CD14-positive monocyte (primary cell): ENCODE measurements around the gene TRAF3IP3. TPM values are rescaled to one million over a fixed set of nuclear protein-coding genes. Genes with fewer than 3 reads are reported as not detected.

Source experiments
- DNase-seq, 3 donors: peaks; one replicate each; pipeline ENCODE4 v3.0.0-alpha.2; 2011 to 2022
- H2AFZ ChIP-seq: 2 replicates; pipeline ENCODE4 v1.6.0; 2012; ENCODE audit warnings: mild to moderate bottlenecking, low read depth, low read length, inconsistent platforms; ENCODE audit not compliant: insufficient read depth, poor library complexity, severe bottlenecking
- H3K27ac ChIP-seq, 2 donors: 1 replicate in 1 of 2; 2 replicates in 1 of 2; pipeline ENCODE4 v1.5.1; 2012 to 2013; ENCODE audit warnings: low read length in 2 of 2, control low read depth in 1 of 2, inconsistent platforms in 1 of 2, low read depth in 1 of 2, mild to moderate bottlenecking in 1 of 2
- H3K27me3 ChIP-seq, 2 donors: one replicate each; pipeline versions ENCODE4 v1.6.0 to v1.6.1; 2011 to 2013; ENCODE audit warnings: low read length in 2 of 2; ENCODE audit not compliant: control insufficient read depth in 2 of 2, insufficient read depth in 2 of 2
- H3K36me3 ChIP-seq, 2 donors: replicated peaks in 1 of 2; 1 replicate in 1 of 2; 2 replicates in 1 of 2; pipeline versions ENCODE4 v1.5.1 to v1.6.1; 2012 to 2013; ENCODE audit warnings: low read length in 2 of 2, control low read depth in 1 of 2, inconsistent platforms in 1 of 2, mild to moderate bottlenecking in 1 of 2; ENCODE audit not compliant: insufficient read depth in 2 of 2, control insufficient read depth in 1 of 2
- H3K4me1 ChIP-seq, 2 donors: 1 replicate in 1 of 2; 2 replicates in 1 of 2; pipeline versions ENCODE4 v1.5.1 to v1.6.1; 2012 to 2013; ENCODE audit warnings: low read length in 2 of 2, control low read depth in 1 of 2, inconsistent platforms in 1 of 2, mild to moderate bottlenecking in 1 of 2, moderate library complexity in 1 of 2; ENCODE audit not compliant: insufficient read depth in 2 of 2, control insufficient read depth in 1 of 2
- H3K4me2 ChIP-seq: replicated peaks from 2 replicates; pipeline ENCODE3; 2012; ENCODE audit warnings: low read length, moderate library complexity, mild to moderate bottlenecking; ENCODE audit not compliant: poor library complexity, severe bottlenecking; ENCODE audit errors: extremely low read depth
- H3K4me3 ChIP-seq, 3 experiments: fragments of 200-600 bp in 1 of 3; sonication (generic) in 1 of 3; replicated peaks in 1 of 3; 1 replicate in 2 of 3; 2 replicates in 1 of 3; pipeline ENCODE4 v1.5.1; 2011 to 2013; ENCODE audit warnings: low read length in 3 of 3, mild to moderate bottlenecking in 3 of 3, control low read depth in 2 of 3, low read depth in 2 of 3, inconsistent platforms in 1 of 3, moderate library complexity in 1 of 3
- H3K79me2 ChIP-seq: 2 replicates; pipeline ENCODE4 v1.6.0; 2012; ENCODE audit warnings: mild to moderate bottlenecking, control low read depth, inconsistent platforms, low read length, moderate library complexity; ENCODE audit not compliant: insufficient read depth
- H3K9ac ChIP-seq: 2 replicates; pipeline ENCODE4 v1.6.0; 2017; ENCODE audit warnings: low read length, mild to moderate bottlenecking; ENCODE audit not compliant: insufficient read depth, poor library complexity, severe bottlenecking
- H3K9me3 ChIP-seq, 2 donors: replicated peaks in 1 of 2; 1 replicate in 1 of 2; 2 replicates in 1 of 2; pipeline versions ENCODE4 v1.5.1 to v1.6.1; 2012 to 2013; ENCODE audit warnings: low read length in 2 of 2, control low read depth in 1 of 2; ENCODE audit not compliant: control insufficient read depth in 1 of 2, insufficient read depth in 1 of 2
- H4K20me1 ChIP-seq: 2 replicates; pipeline ENCODE4 v1.6.0; 2012; ENCODE audit warnings: mild to moderate bottlenecking, low read length, control low read depth, moderate library complexity; ENCODE audit not compliant: insufficient read depth
- H3K27ac Mint-ChIP-seq, 7 donors: one replicate each; pipeline ENCODE4 v1.8.0; 2020; ENCODE audit warnings: mild to moderate bottlenecking in 7 of 7, mixed read lengths in 7 of 7, moderate library complexity in 6 of 7, inconsistent platforms in 2 of 7
- H3K27me3 Mint-ChIP-seq, 3 donors: one replicate each; pipeline ENCODE4 v1.8.0; 2021 to 2022; ENCODE audit warnings: low read depth in 3 of 3, mild to moderate bottlenecking in 3 of 3, mixed read lengths in 3 of 3, moderate library complexity in 3 of 3, inconsistent platforms in 1 of 3
- H3K36me3 Mint-ChIP-seq, 2 donors: one replicate each; pipeline ENCODE4 v1.8.0; 2020; ENCODE audit warnings: mixed read lengths in 2 of 2, inconsistent platforms in 1 of 2, mild to moderate bottlenecking in 1 of 2
- H3K4me1 Mint-ChIP-seq: one replicate; pipeline ENCODE4 v1.8.0; 2020; ENCODE audit warnings: mild to moderate bottlenecking, mixed read lengths
- H3K4me3 Mint-ChIP-seq, 2 donors: one replicate each; pipeline ENCODE4 v1.8.0; 2020; ENCODE audit warnings: mild to moderate bottlenecking in 2 of 2, mixed read lengths in 2 of 2, moderate library complexity in 1 of 2
- H3K9me3 Mint-ChIP-seq, 7 donors: one replicate each; pipeline ENCODE4 v1.8.0; 2020 to 2022; ENCODE audit warnings: mixed read lengths in 7 of 7, mild to moderate bottlenecking in 6 of 7, moderate library complexity in 6 of 7, inconsistent platforms in 2 of 7
- CTCF ChIP-seq: fragments of 200-600 bp; IDR thresholded peaks from one replicate; pipeline ENCODE4 v1.8.0; 2022; ENCODE audit warnings: antibody characterized with exemption, mild to moderate bottlenecking
- WGBS: methylation state at CpG from one replicate; pipeline ENCODE4 v1.1.5; 2013; ENCODE audit warnings: missing lambda C conversion rate; ENCODE audit not compliant: insufficient coverage; 5-methylcytosine and 5-hydroxymethylcytosine counted together
- intact Hi-C, 2 donors: fragments of 100-400 bp; cut with micrococcal nuclease; formaldehyde crosslinking; loops; one replicate each; pipeline versions ENCODE4 v1.15.0 to v1.15.1; 2023
- polyA plus RNA-seq, 3 donors: library from polyadenylated mRNA; depleted of rRNA in 1 of 3; unstranded in 2 of 3; stranded (reverse) in 1 of 3; fragments of 300-500 nt in 2 of 3; fragments of >200 nt in 1 of 3; fragmentation: Illumina TruSeq in 2 of 3; gene quantifications; 1 replicate in 2 of 3; 2 replicates in 1 of 3; pipeline ENCODE4 v1.2.3, GENCODE V29; 2012 to 2021

Gene TRAF3IP3
- polyA plus RNA-seq, 3 donors: 89.3 to 266 (median 111) TPM

DNA sequence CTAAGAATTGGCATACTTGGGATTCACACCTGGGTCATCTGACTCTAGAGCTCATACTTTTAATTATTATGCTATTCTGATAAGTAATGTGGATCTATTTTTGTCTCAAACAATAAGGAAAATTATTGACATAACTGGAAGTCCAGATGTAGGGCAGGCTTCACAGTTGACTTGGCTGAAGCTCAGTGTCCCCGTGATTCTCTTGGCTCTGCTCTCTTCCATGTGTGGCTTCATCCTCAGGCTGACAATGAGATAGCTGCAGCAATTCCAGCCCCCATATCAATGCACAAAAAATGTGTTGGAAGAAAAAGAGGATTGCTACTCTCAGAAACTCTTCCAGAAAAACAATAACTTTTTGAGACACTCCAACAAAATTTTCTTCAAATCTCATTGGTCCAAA is 27.4 kb upstream of the TRAF3IP3 start:
- Mint-ChIP-seq H3K27me3 (no peaks in the 10 kb centered on the region), H3K36me3 (peaks cover 0 to 2% of the 10 kb centered on the region in 2 donors), H3K9me3 (no peaks in the 10 kb centered on the region), H3K4me3 (no peak overlapping the region), H3K4me1 (peaks cover 18% of the 10 kb centered on the region), H3K27ac (no peak overlapping the region)
- WGBS: 100% methylated on average over 1 of the region's 1 CpG
- H3K79me2 ChIP-seq: no peaks in the 10 kb centered on the region
- no peaks in the 10 kb centered on the region for H3K27me3 ChIP-seq
- no peak overlapping the region for H3K9ac ChIP-seq
- DNase-seq: no peak
- intact Hi-C loops: no loop called here
- H2AFZ ChIP-seq: no peak overlapping the region
- H4K20me1 ChIP-seq: no peaks in the 10 kb centered on the region
- H3K27ac ChIP-seq: no peak overlapping the region
- no peaks in the 10 kb centered on the region for H3K36me3 ChIP-seq
- H3K4me2 ChIP-seq: no peak overlapping the region
- no peaks in the 10 kb centered on the region for H3K9me3 ChIP-seq
- H3K4me3 ChIP-seq: no peak overlapping the region
- TF ChIP-seq CTCF: no peak
- H3K4me1 ChIP-seq: peaks cover 8 to 17% of the 10 kb centered on the region in 2 donors

DNA sequence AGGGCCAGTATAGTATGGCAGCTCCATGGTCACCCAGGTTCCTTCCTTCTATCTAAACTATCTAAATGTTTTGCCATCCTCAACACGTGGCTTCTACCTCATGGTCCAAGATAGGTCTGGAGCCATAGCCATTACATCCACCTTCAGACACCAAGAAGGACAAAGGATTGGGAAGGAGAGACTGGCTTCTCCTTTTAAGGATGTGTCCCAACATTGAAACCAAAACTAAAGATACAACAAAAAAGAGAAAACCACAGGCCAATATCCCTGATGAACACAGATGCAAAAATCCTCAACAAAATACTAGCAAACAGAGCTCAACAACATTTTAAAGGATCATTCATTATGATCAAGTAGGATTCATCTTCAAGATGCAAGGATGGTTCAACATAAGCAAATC is 26.4 kb upstream of the TRAF3IP3 start:
- no peaks in the 10 kb centered on the region for H3K79me2 ChIP-seq
- no peak overlapping the region for H3K4me3 ChIP-seq
- no peak overlapping the region for H3K9ac ChIP-seq
- H3K9me3 ChIP-seq: no peaks in the 10 kb centered on the region
- no peaks in the 10 kb centered on the region for H3K27me3 ChIP-seq
- H3K4me2 ChIP-seq: no peak overlapping the region
- peaks cover 17 to 27% of the 10 kb centered on the region in 2 donors for H3K4me1 ChIP-seq
- Mint-ChIP-seq H3K27ac (peak overlapping the region in 2 of 7 donors; percentile 1 to 37), H3K9me3 (no peaks in the 10 kb centered on the region), H3K27me3 (no peaks in the 10 kb centered on the region), H3K36me3 (peaks cover 0 to 2% of the 10 kb centered on the region in 2 donors), H3K4me3 (no peak overlapping the region), H3K4me1 (peaks cover 27% of the 10 kb centered on the region)
- H4K20me1 ChIP-seq: no peaks in the 10 kb centered on the region
- no peak overlapping the region for H3K27ac ChIP-seq
- intact Hi-C loops: no loop called here
- WGBS: no CpG with 5 or more reads among the region's 1 CpG
- peak in 1 of 3 donors; percentile 21 for DNase-seq
- H3K36me3 ChIP-seq: no peaks in the 10 kb centered on the region
- no peak for TF ChIP-seq CTCF
- no peak overlapping the region for H2AFZ ChIP-seq
